Kidney epithelial cell (primary cell): ENCODE data around the gene ARHGEF11. TPM values are rescaled to one million over a fixed set of nuclear protein-coding genes. Genes with fewer than 3 reads are reported as not detected.

Experiments
- DNase-seq: peaks from one replicate; pipeline ENCODE4 v3.0.0-alpha.2; 2010; ENCODE audit warnings: low read depth
- H3K27me3 ChIP-seq: 2 replicates; pipeline ENCODE4 v1.6.0; 2011; ENCODE audit warnings: low read length; ENCODE audit not compliant: control insufficient read depth, insufficient read depth
- H3K36me3 ChIP-seq: 2 replicates; pipeline ENCODE4 v1.5.1; 2011; ENCODE audit warnings: low read length; ENCODE audit not compliant: control insufficient read depth, insufficient read depth
- H3K4me3 ChIP-seq: 2 replicates; pipeline ENCODE4 v1.5.1; 2011; ENCODE audit warnings: low read depth, mild to moderate bottlenecking, control low read depth, low read length
- total RNA-seq: library from RNA; depleted of rRNA; stranded (reverse); fragments of >200 nt; gene quantifications from 2 replicates; pipeline ENCODE4 v1.2.3, GENCODE V29; 2015
- TF ChIP-seq, protein P1 (sequence below): IDR thresholded peaks from 2 replicates; pipeline ENCODE4 v1.5.1; 2011; ENCODE audit warnings: mild to moderate bottlenecking, moderate library complexity, low read length, control low read depth, inconsistent platforms; ENCODE audit not compliant: insufficient read depth, poor library complexity, severe bottlenecking

Gene ARHGEF11, protein sequence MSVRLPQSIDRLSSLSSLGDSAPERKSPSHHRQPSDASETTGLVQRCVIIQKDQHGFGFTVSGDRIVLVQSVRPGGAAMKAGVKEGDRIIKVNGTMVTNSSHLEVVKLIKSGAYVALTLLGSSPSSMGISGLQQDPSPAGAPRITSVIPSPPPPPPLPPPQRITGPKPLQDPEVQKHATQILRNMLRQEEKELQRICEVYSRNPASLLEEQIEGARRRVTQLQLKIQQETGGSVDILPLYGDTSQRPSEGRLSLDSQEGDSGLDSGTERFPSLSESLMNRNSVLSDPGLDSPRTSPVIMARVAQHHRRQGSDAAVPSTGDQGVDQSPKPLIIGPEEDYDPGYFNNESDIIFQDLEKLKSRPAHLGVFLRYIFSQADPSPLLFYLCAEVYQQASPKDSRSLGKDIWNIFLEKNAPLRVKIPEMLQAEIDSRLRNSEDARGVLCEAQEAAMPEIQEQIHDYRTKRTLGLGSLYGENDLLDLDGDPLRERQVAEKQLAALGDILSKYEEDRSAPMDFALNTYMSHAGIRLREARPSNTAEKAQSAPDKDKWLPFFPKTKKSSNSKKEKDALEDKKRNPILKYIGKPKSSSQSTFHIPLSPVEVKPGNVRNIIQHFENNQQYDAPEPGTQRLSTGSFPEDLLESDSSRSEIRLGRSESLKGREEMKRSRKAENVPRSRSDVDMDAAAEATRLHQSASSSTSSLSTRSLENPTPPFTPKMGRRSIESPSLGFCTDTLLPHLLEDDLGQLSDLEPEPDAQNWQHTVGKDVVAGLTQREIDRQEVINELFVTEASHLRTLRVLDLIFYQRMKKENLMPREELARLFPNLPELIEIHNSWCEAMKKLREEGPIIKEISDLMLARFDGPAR (N-terminal part only)
- total RNA-seq = 26.4 and 29.2 TPM in 2 replicates

DNA sequence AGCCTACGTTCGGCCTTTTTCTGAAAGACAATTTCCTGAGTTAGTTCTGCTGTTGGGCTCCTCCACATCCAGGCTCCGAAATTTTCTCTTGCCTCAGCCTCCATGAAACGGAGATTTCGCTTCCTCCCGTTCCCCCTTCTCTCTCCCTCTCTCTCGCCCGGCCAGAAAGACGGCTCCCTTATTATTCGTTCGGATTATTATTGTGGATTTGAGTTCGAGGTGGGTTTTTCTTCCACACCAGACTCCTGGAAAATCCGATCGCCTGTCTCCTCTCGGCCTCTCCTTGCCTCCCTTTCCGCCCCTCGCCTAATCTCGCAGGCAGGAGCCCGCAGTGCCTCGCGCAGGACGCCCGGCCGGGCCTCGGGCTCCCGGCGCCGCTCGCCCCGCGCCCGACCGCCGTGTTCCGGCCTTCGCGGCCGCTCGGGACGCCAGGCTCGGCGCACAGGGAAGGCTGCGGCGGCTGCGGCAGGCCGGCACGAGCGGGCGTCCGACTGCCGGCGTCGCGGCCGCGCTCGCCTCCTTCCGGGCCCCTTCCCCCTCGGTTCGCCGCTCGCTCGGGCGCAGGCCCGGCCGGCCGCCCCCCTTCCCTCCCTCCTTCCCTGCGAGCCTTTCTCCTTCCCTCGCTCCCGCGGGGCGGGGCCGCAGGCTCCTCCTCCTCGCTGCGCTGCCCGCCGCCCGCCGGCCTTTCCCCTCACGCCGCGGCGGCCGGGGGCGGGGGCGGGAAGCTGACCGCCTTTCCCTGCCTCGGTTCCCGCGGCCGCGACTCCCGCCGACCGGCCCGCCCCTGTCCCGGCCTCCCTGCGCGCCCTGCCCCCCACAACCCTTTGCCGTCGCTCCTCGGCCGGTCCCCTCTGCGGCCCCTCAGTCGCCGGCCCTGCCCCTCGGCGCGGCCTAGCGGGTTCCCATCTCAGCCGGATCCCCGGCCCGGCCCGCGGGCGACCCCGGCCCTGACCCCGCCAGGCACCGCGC is at the start of gene ARHGEF11:
ARHGEF11 (minus strand) TSS at position 493 of the 969 bp plus-strand sequence. CDS start 1,412 bp downstream, outside the sequence.
- TF ChIP-seq, protein P1, sequence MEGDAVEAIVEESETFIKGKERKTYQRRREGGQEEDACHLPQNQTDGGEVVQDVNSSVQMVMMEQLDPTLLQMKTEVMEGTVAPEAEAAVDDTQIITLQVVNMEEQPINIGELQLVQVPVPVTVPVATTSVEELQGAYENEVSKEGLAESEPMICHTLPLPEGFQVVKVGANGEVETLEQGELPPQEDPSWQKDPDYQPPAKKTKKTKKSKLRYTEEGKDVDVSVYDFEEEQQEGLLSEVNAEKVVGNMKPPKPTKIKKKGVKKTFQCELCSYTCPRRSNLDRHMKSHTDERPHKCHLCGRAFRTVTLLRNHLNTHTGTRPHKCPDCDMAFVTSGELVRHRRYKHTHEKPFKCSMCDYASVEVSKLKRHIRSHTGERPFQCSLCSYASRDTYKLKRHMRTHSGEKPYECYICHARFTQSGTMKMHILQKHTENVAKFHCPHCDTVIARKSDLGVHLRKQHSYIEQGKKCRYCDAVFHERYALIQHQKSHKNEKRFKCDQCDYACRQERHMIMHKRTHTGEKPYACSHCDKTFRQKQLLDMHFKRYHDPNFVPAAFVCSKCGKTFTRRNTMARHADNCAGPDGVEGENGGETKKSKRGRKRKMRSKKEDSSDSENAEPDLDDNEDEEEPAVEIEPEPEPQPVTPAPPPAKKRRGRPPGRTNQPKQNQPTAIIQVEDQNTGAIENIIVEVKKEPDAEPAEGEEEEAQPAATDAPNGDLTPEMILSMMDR = no peak
- Histone ChIP-seq H3K4me3 (peak within 1 kb of the TSS; percentile 72), H3K36me3 (no peaks in the 10 kb centered on the region), H3K27me3 (no peaks in the 10 kb centered on the region)
- peak; percentile 49 for DNase-seq

GRCh38 chr1:157095091-157095490 is 49.5 kb upstream of the ARHGEF11 start:
- no peak for DNase-seq
- Histone ChIP-seq H3K36me3 (no peaks in the 10 kb centered on the region), H3K4me3 (no peak overlapping the region), H3K27me3 (peaks cover 4% of the 10 kb centered on the region)
- TF ChIP-seq, protein P1 = no peak

DNA sequence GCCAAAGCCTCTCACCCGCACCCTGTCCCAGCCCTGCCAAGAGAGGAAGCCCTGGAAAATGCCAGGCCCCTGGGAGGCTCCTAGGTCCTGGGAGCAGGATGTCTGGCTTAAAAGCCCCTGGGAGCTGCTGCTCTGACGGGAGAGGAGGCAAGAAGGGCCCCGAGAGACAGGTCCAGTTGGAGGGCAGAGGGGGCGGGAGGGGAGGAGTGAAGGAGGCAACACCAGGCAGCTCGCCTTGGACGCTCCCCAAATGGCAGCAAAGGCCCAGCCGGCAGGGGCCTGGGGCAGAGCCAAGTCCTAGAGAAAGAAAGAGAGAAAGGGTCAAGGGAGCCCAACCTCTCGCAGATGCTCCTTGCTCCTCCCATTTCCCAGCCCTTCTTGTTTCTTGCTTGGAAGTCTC is 47.3 kb upstream of the ARHGEF11 start:
- TF ChIP-seq, protein P1 = no peak
- H3K36me3 ChIP-seq = no peaks in the 10 kb centered on the region
- no peak overlapping the region for H3K4me3 ChIP-seq
- no peak for DNase-seq
- peaks cover 4% of the 10 kb centered on the region for H3K27me3 ChIP-seq

DNA sequence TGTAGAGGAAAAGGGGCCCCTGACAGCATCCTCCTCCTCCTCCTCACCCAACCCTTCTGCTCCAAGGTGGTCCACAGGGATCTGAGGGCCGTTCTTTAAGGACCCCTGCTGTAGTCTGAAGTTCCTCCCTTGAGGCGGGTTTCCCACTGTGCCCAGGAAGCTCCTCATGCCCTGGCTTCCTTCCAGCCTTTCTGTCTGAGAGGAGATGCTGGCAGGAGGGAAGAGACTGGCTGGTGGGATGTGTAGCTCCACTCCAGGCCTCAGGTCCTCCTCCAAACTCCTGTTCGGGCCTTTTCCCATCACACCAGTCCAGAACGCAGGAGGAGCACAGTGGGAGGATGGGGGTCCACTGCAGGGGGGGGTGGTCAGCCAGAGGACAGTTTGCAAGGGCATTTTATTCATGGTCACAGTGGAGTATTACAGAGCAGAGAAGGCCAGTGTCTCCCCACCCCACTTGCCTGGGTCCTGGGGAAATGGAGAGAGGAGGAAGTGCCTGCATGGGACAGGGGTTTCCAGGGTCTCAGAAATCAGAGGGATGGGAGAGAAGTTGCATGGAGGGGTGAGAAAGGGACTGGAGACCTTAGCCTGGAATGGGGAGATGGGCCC is 46.2 kb upstream of the ARHGEF11 start:
- peaks cover 4% of the 10 kb centered on the region for H3K27me3 ChIP-seq
- no peak overlapping the region for H3K4me3 ChIP-seq
- TF ChIP-seq, protein P1 = no peak
- no peak for DNase-seq
- H3K36me3 ChIP-seq = no peaks in the 10 kb centered on the region

DNA sequence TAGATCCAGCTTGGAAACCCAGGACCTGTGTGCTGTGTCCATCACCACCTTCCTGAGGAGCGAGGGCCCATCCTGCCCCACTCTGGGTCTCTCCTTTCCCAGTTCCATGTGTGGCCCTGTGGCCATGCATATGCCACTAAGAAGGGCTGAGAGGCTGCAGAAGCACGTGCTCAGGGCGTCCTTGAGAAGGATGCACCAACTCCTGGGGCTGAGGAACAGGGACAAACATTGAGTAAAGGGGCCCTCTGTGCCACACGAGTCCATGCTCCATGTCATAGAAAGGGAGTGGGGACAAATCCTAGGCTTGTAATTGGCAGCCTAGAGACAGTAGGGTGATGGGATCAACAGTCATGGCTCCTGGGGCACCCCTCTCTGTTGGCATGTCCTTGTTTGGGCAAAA is 45.6 kb upstream of the ARHGEF11 start:
- TF ChIP-seq, protein P1 = no peak
- Histone ChIP-seq H3K4me3 (no peak overlapping the region), H3K36me3 (no peaks in the 10 kb centered on the region), H3K27me3 (peaks cover 4% of the 10 kb centered on the region)
- DNase-seq = no peak
